ENCODE measurements around the gene LIPI. TPM values are rescaled to one million over a fixed set of nuclear protein-coding genes. Genes with fewer than 3 reads are reported as not detected.
"Not testable (repeated sequence)": the region's sequence is repeated elsewhere in the genome, so short reads cannot be mapped to it uniquely, and the experiment has no call there.

Gene LIPI

DNA sequence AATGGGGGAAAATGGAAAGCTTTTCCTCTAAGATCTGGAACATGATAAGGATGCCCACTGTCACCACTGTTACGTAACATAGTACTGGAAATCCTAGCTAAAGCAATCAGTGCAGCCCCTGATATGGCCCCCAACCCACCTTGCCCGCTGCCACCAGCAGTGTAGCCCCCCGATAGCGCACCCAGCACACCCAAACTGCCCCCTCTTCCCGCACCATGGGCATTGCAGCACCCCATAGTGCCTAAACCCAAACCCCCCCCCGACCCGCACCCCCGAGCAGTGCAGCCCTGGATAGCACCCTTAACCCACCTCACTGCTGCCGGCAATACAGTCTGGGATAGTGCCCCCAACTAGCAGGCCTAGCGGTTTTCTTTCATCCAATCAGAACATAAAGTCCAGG, 148.9 kb downstream of the LIPI start:
- H4K91ac ChIP-seq (ENCODE audit: low read depth, low read length, poor library complexity); H3K4me1 ChIP-seq (ENCODE audit: control insufficient read depth in 2 of 2, insufficient read depth in 1 of 2, low read depth in 1 of 2, low read length in 2 of 2); H3K27ac ChIP-seq (replicated peaks; ENCODE audit: low read length); H4K8ac ChIP-seq (ENCODE audit: low read depth, low read length); H3K4ac ChIP-seq (ENCODE audit: low read length); H2BK15ac ChIP-seq (ENCODE audit: low read length); H3K4me3 ChIP-seq (ENCODE audit: low read length in 2 of 2); H3K14ac ChIP-seq (ENCODE audit: low read length); H3K9me3 ChIP-seq (replicated peaks in 1 of 2; ENCODE audit: control insufficient read depth in 2 of 2, insufficient read depth in 1 of 2, low read depth in 1 of 2, low read length in 2 of 2); H2BK120ac ChIP-seq (ENCODE audit: low read depth, low read length); H3K18ac ChIP-seq (ENCODE audit: low read length); H2AK5ac ChIP-seq (ENCODE audit: low read depth, low read length); DNase-seq (ENCODE audit: low spot score); H3K27me3 ChIP-seq (ENCODE audit: control insufficient read depth in 3 of 3, insufficient read depth in 3 of 3, low read depth in 1 of 3, low read length in 3 of 3); H3K4me2 ChIP-seq (ENCODE audit: insufficient read depth, low read length, poor library complexity, severe bottlenecking); H2AFZ ChIP-seq (ENCODE audit: low read length); H2BK5ac ChIP-seq (ENCODE audit: low read length); H3K9ac ChIP-seq (ENCODE audit: low read depth, low read length, poor library complexity); H3K23ac ChIP-seq (ENCODE audit: low read depth, low read length, poor library complexity); H2BK12ac ChIP-seq (ENCODE audit: low read length); H3K36me3 ChIP-seq (replicated peaks in 1 of 2; ENCODE audit: control insufficient read depth in 2 of 2, insufficient read depth in 2 of 2, low read length in 2 of 2): not testable (repeated sequence)
- peaks cover 14% of the 10 kb centered on the region for H3K79me1 ChIP-seq (ENCODE audit: low read depth, low read length)
- no CpG with 5 or more reads among the region's 10 CpGs for WGBS, 2 donors (ENCODE audit: extremely low coverage in 2 of 2, insufficient read length in 2 of 2, insufficient replicate concordance in 1 of 2)

DNA sequence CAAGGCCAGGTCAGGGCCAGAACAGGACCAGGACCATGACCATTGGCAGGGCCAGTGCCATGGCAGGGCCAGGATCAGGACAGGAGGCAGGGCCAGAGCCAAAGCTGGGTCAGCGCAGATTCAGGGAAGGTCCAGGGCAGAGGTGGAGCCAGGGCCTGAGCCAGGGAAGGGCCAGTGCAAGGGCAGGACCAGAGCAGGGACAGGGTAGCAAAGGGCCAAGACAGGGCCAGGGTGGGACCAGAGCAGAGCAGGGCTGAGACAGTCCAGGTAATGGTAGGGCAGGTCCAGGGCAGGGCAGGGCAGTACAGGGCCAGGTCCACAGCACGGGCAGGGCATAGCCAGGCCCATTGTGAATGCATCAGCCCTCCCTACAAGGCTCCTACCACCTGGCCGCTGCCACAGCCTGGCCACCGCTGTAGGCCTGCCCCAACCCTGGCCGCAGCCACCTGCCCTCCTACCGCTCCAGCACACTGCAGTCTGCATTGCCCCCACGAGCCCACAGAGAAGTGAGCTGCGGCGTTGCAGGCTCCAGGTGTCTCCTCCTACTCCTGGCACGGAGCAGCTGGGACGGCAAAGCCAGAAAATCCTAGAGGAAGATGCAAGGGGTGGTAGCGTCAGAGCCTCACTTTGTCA, 151.6 kb downstream of the LIPI start:
- not testable (repeated sequence) for H2BK15ac ChIP-seq (ENCODE audit: low read length); H2BK120ac ChIP-seq (ENCODE audit: low read depth, low read length); H2AFZ ChIP-seq (ENCODE audit: low read length); H3K23ac ChIP-seq (ENCODE audit: low read depth, low read length, poor library complexity); H3K27ac ChIP-seq (replicated peaks; ENCODE audit: low read length); H3K4me1 ChIP-seq (ENCODE audit: control insufficient read depth in 2 of 2, insufficient read depth in 1 of 2, low read depth in 1 of 2, low read length in 2 of 2); H3K4me2 ChIP-seq (ENCODE audit: insufficient read depth, low read length, poor library complexity, severe bottlenecking); H3K9me3 ChIP-seq (replicated peaks in 1 of 2; ENCODE audit: control insufficient read depth in 2 of 2, insufficient read depth in 1 of 2, low read depth in 1 of 2, low read length in 2 of 2); H3K27me3 ChIP-seq (ENCODE audit: control insufficient read depth in 3 of 3, insufficient read depth in 3 of 3, low read depth in 1 of 3, low read length in 3 of 3); H2BK12ac ChIP-seq (ENCODE audit: low read length); H3K14ac ChIP-seq (ENCODE audit: low read length); DNase-seq (ENCODE audit: low spot score); H3K36me3 ChIP-seq (replicated peaks in 1 of 2; ENCODE audit: control insufficient read depth in 2 of 2, insufficient read depth in 2 of 2, low read length in 2 of 2); H2AK5ac ChIP-seq (ENCODE audit: low read depth, low read length); H3K4me3 ChIP-seq (ENCODE audit: low read length in 2 of 2); H4K8ac ChIP-seq (ENCODE audit: low read depth, low read length); H3K9ac ChIP-seq (ENCODE audit: low read depth, low read length, poor library complexity); H4K91ac ChIP-seq (ENCODE audit: low read depth, low read length, poor library complexity); H3K4ac ChIP-seq (ENCODE audit: low read length); H2BK5ac ChIP-seq (ENCODE audit: low read length)
- peaks cover 26% of the 10 kb centered on the region for H3K79me1 ChIP-seq (ENCODE audit: low read depth, low read length)
- peak overlapping the region; percentile 28 for H3K18ac ChIP-seq (ENCODE audit: low read length)
- WGBS, 2 donors (ENCODE audit: extremely low coverage in 2 of 2, insufficient read length in 2 of 2, insufficient replicate concordance in 1 of 2), result no CpG with 5 or more reads among the region's 12 CpGs

Small RNA genes lying within 50 kb of the gene (small RNA-seq; reads per million reads assigned to genes)
- gene RF01518 (ENCODE audit: insufficient read depth), result not detected
- gene RNA5SP488 (ENCODE audit: insufficient read depth), result not detected

Data from neuronal stem cell (in vitro differentiated cells).